Subcutaneous adipose tissue (tissue), 4 donors: Measurements from ENCODE around the gene DYRK1A. TPM values are rescaled to one million over a fixed set of nuclear protein-coding genes. Genes with fewer than 3 reads are reported as not detected.

Source experiments
- total RNA-seq, 4 donors: library from RNA; depleted of rRNA; stranded (reverse); fragments of >200 nt; gene quantifications; one replicate each; pipeline ENCODE4 v1.1.0, GENCODE V29; 2016
- TF ChIP-seq, protein P1 (sequence below): fragments of 450-650 bp; IDR thresholded peaks from one replicate; pipeline ENCODE4 v1.5.1; 2016; ENCODE audit warnings: low read depth, mild to moderate bottlenecking, control low read depth, antibody characterized with exemption, moderate library complexity

The DYRK1A gene
- total RNA-seq, 4 donors from 2014 or later = 52.4 to 77.2 (median 68.8) TPM

DNA sequence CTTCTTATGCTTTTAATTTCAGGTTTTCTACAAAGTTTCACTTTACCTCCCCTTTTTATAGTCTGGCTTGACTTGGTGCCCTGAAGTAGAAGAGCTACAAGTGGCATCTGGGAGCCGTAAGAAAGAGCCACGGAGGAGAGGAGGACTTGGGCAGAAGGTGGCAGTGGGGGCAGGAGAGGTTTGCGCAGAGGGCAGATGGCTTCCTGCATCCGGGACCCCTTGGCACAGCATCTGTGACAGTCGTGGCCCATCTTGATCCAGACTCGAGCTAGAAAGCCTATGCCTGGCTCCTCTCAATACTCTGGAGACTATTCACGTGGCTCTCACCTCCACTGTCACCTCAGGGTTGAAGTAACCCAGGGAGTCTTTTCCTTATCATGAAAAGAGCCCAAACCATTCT is 169.1 kb downstream of the DYRK1A start:
- TF ChIP-seq, protein P1, sequence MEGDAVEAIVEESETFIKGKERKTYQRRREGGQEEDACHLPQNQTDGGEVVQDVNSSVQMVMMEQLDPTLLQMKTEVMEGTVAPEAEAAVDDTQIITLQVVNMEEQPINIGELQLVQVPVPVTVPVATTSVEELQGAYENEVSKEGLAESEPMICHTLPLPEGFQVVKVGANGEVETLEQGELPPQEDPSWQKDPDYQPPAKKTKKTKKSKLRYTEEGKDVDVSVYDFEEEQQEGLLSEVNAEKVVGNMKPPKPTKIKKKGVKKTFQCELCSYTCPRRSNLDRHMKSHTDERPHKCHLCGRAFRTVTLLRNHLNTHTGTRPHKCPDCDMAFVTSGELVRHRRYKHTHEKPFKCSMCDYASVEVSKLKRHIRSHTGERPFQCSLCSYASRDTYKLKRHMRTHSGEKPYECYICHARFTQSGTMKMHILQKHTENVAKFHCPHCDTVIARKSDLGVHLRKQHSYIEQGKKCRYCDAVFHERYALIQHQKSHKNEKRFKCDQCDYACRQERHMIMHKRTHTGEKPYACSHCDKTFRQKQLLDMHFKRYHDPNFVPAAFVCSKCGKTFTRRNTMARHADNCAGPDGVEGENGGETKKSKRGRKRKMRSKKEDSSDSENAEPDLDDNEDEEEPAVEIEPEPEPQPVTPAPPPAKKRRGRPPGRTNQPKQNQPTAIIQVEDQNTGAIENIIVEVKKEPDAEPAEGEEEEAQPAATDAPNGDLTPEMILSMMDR = no peak

DNA sequence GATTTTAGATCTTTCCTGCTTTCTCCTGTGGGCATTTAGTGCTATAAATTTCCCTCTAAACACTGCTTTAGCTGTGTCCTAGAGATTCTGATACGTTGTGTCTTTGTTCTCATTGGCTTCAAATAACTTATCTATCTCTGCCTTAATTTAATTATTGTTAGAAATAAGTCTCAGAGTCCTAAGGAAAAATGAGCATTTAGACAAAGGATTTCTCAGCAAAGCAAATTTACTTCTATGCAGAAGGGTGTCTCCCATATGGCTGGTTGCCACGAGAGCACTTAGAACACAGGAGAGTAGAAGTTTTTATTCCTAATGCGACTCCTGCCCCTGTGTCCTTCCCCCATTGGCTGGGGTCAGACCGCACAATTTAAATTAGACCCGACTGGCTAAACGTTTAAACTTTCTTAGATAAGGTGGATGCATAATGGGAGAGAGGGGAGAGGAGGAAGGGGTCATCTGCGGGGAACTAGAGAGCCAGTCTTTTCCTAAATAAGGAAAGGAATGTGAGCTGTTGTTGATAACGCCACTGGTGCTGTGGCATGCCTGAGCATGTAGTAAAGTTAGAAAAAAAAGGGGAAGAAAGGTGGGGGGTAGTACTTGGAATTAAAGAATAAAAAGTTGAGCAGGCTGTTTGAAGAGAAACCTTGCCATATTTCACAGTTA is 170.2 kb downstream of the DYRK1A start:
- TF ChIP-seq, protein P1 = no peak

DNA sequence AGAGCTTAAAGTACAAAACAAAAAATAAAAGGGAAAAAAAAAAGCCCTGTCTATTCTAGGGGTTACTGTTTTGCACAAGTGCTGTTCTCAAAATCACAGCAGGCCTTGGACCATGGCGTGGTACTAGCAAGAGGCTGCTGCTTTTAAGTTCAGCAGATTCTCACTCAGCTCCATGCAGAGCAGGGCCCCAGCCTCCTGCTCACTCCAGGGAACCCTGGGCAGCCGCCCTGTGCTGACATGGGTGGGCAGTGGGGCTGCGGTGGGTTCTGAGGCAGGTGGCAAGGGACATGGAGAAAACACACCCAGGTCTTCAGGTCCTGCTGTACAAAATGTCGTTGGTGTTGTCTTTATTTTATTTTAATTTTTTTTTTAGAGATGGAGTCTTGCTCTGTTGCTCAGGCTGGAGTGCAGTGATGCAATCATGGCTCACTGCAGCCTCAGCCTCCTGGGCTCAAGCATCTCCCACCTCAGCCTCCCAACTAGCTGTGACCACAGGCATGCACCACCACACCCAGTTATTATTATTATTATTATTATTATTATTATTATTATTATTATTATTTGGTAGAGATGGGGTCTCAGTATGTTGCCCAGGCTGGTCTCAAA is 170.9 kb downstream of the DYRK1A start:
- TF ChIP-seq, protein P1 = no peak

DNA sequence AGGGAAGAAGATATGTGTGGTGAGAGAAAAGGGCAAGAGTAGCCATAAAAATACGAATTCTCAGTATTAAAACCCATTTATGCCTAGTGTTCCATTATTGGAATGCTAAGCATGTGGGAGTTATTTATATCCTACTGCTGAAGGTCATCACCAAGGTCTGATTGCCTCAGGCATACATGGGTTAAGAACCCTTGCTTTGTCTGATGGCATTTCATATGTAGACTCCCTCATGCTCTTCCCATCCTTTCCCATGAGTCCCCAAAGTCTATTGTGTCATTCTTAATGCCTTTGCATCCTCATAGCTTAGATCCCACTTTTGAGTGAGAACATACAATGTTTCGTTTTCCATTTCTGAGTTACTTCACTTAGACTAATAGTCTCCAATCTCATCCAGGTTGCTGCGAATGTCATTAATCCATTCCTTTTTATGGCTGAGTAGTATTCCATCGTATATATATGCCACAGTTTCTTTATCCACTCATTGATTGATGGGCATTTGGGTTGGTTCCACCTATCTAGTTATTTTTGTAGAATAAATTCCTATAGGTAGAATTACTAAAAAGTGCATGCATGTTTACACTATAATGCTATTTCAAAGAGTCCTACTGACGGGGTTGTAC is 172.5 kb downstream of the DYRK1A start:
- TF ChIP-seq, protein P1 = no peak

DNA sequence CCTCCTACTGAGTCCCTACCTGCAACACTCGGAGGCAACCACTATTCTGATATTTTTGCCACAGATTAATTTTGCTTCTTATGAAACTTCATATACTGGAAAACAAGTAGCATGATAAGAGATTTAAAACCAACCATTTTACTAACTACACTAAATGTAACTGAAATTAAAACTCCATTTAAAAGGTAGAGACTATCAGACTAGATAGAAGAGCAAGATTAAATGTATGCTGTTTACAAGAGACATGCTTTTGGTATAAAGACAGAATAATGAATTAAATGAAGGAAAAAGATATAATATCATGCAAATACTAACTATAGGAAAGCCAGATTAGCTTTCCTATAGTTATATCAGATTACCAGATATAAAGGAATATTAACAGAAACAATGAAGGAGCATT is 175.9 kb downstream of the DYRK1A start:
- TF ChIP-seq, protein P1 = no peak

DNA sequence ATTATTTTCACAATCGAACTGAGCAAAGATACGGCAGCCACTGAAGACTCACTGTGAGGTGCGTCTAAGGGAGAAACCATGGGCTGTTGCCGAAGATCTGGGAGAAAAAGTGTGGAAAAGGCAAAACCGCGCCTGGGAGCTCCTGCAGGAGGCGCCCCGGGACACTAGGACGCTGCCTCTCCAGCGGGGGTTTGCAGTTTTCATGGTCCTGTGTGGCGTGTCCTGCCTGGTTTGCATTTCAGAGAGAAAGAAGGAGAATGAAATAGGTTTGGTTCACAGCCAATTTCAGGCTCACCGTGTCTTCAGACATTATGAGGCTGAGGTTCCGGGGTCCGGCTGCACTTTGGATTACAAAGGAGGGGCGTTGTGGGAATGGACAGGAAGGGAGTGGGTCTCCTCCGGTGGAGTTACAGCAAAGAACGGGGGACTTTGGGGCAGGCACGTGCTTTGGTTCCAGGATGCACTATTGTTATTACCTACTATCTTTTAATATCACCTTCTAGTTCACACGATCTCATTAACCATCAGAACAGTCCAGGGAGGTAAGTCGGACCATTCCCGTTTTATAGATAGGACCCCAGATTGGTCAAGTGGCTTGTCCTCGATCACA is 179.8 kb downstream of the DYRK1A start:
- TF ChIP-seq, protein P1 = no peak
